GM18870 (cell line): ENCODE measurements around the gene CCDC6.
"Not testable (repeated sequence)": the region's sequence is repeated elsewhere in the genome, so short reads cannot be mapped to it uniquely, and the experiment has no call there.

Experiments
- ATAC-seq: cut with Tn5 transposase; IDR thresholded peaks from one replicate; pipeline ENCODE4 v1.9.1; 2021; ENCODE audit warnings: moderate library complexity; ENCODE audit not compliant: unreplicated experiment

CCDC6 gene

GRCh38 chr10:59884893-59885292 lies 21.5 kb downstream of the CCDC6 start:
- ATAC-seq = not testable (repeated sequence)

- no peak for ATAC-seq
Measured at GRCh38 chr10:59881640-59882039, 24.7 kb downstream of the CCDC6 start.

GRCh38 chr10:59880971-59881510 lies 25.3 kb downstream of the CCDC6 start:
- ATAC-seq = peak; percentile 66

- no peak for ATAC-seq
Measured at GRCh38 chr10:59880019-59880717, 26.2 kb downstream of the CCDC6 start.

GRCh38 chr10:59879363-59879913 lies 26.9 kb downstream of the CCDC6 start:
- ATAC-seq = peak; percentile 59

GRCh38 chr10:59878915-59879314 lies 27.4 kb downstream of the CCDC6 start:
- no peak for ATAC-seq

GRCh38 chr10:59878289-59878688 lies 28.1 kb downstream of the CCDC6 start:
- no peak for ATAC-seq

GRCh38 chr10:59877191-59877671 lies 29.1 kb downstream of the CCDC6 start:
- ATAC-seq = no peak

- ATAC-seq = no peak
Measured at GRCh38 chr10:59876695-59877094, 29.7 kb downstream of the CCDC6 start.

GRCh38 chr10:59876208-59876607 lies 30.1 kb downstream of the CCDC6 start:
- not testable (repeated sequence) for ATAC-seq

GRCh38 chr10:59873896-59874295 lies 32.5 kb downstream of the CCDC6 start:
- ATAC-seq = peak; percentile 76

GRCh38 chr10:59872892-59873463 lies 33.4 kb downstream of the CCDC6 start:
- ATAC-seq = no peak

GRCh38 chr10:59870152-59870551 lies 36.2 kb downstream of the CCDC6 start:
- no peak for ATAC-seq

- ATAC-seq = no peak
Measured at GRCh38 chr10:59869594-59869940, 36.8 kb downstream of the CCDC6 start.

- no peak for ATAC-seq
Measured at GRCh38 chr10:59868696-59869593, 37.4 kb downstream of the CCDC6 start.

- no peak for ATAC-seq
Measured at GRCh38 chr10:59867590-59867989, 38.8 kb downstream of the CCDC6 start.

- peak; percentile 74 for ATAC-seq
Measured at GRCh38 chr10:59865101-59865500, 41.3 kb downstream of the CCDC6 start.

- ATAC-seq = no peak
Measured at GRCh38 chr10:59864141-59864962, 42.0 kb downstream of the CCDC6 start.

- no peak for ATAC-seq
Measured at GRCh38 chr10:59859570-59859969, 46.8 kb downstream of the CCDC6 start.

GRCh38 chr10:59857921-59858320 lies 48.4 kb downstream of the CCDC6 start:
- ATAC-seq = no peak
